ENCODE data around the gene SLC16A2. TPM values are rescaled to one million over a fixed set of nuclear protein-coding genes. Genes with fewer than 3 reads are reported as not detected.
"Not testable (repeated sequence)": the region's sequence is repeated elsewhere in the genome, so short reads cannot be mapped to it uniquely, and the experiment has no call there.

Gene SLC16A2
- total RNA-seq, 4 donors from 2014 or later: 1.7 to 16.8 (median 5.5) TPM

DNA sequence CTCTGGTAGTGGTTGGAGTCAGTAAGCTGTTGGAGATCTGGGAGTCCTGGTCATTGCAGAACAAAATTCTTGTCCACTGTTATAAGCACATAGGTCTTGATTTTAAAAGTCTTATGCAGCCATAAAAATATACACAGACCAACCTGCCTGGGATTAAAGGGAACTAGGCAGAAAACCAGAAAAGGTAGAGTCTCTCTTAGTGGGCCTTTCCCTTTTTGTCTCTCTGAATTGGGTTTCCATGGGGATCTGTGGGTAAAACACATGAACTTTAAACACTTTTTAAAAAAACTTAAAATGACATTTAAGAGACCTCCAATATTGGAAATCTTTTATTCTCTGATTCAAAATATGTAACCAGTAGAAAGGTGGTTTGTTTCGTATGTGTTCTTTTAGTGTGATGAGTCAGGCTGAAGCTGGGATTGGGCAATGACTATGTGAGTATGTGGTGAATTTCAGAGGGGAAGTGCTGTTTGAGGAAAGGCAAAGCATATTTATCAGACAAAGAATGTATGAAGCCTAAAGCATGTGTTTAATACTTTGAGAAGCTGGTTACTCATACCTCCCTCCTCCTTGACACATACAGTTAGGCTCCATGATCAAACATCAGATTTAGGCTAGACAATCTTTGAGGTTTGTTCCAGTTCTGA, 29.6 kb downstream of the SLC16A2 start:
- Histone ChIP-seq H3K4me1 (no peaks in the 10 kb centered on the region), H3K27ac (no peak overlapping the region), H3K36me3 (no peaks in the 10 kb centered on the region), H3K27me3 (no peaks in the 10 kb centered on the region), H3K4me3 (no peak overlapping the region), H3K9me3 (no peaks in the 10 kb centered on the region)
- no peak for DNase-seq
- WGBS, 2 donors (ENCODE audit: low coverage in 1 of 2): 51% methylated on average over 1 of the region's 1 CpG; no CpG with 5 or more reads in 1 of the 2 donors
- in situ Hi-C loops (cut with MboI; ENCODE audit: low pct_ligation_motif_present in 1 of 4, low pct_unique_long_range_greater_than_20kb in 1 of 4, low sequenced_read_pairs in 3 of 4) (no loop called here), intact Hi-C loops (cut with DNase I; ENCODE audit: low total_unique reads) (no loop called here)
- TF ChIP-seq, protein P1, sequence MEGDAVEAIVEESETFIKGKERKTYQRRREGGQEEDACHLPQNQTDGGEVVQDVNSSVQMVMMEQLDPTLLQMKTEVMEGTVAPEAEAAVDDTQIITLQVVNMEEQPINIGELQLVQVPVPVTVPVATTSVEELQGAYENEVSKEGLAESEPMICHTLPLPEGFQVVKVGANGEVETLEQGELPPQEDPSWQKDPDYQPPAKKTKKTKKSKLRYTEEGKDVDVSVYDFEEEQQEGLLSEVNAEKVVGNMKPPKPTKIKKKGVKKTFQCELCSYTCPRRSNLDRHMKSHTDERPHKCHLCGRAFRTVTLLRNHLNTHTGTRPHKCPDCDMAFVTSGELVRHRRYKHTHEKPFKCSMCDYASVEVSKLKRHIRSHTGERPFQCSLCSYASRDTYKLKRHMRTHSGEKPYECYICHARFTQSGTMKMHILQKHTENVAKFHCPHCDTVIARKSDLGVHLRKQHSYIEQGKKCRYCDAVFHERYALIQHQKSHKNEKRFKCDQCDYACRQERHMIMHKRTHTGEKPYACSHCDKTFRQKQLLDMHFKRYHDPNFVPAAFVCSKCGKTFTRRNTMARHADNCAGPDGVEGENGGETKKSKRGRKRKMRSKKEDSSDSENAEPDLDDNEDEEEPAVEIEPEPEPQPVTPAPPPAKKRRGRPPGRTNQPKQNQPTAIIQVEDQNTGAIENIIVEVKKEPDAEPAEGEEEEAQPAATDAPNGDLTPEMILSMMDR (IDR thresholded peaks at IDR 0.05): no peak
- TF ChIP-seq POLR2A (IDR thresholded peaks at IDR 0.05) (no peak), POLR2AphosphoS5 (IDR thresholded peaks at IDR 0.05) (no peak), EP300 (IDR thresholded peaks at IDR 0.05; ENCODE audit: low read depth) (no peak)

DNA sequence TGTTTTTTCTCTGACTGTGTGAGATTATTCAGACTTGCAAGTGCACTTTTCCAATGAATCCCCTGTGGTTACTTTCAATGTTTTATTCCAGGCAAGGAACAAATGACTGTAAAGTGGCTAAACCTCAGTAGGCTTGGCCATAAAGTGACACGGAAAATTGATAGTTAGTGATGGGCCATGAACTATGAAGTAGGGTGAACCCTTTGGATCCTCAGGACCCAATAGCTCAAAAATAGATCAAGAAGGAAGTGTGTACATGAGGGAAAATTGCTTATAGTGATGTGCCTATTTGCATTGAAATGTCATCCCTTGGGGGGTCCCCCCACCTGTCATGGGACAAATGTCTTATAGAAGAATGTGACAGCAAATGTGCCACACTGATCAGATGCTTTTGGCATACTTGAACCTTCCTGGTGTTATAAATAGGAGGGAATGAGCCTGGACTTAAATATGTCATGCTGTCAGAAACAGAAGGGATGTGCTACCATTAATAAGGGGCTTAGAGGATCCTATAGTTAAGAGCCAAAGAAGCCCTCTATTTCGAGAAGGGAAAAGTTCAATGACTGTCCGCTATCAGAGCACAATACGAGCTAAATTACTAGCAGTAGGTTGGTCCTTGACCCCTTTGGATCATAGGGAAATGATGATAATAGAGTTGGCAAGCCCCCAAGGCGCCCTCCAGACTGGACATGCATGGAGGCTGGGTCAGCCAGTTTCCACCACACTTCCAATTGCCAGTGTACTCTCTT, 30.3 kb downstream of the SLC16A2 start:
- H3K4me3 ChIP-seq: no peak overlapping the region
- WGBS, 2 donors (ENCODE audit: low coverage in 1 of 2): 60% methylated on average over 1 to 5 of the region's 5 CpGs
- no peaks in the 10 kb centered on the region for H3K27me3 ChIP-seq
- no peaks in the 10 kb centered on the region for H3K9me3 ChIP-seq
- H3K4me1 ChIP-seq: no peaks in the 10 kb centered on the region
- intact Hi-C loops (cut with DNase I; ENCODE audit: low total_unique reads): no loop called here
- TF ChIP-seq POLR2AphosphoS5 (IDR thresholded peaks at IDR 0.05) (no peak), EP300 (IDR thresholded peaks at IDR 0.05; ENCODE audit: low read depth) (no peak)
- TF ChIP-seq, protein P1 (IDR thresholded peaks at IDR 0.05): no peak
- no peaks in the 10 kb centered on the region for H3K36me3 ChIP-seq
- no peak for DNase-seq
- no peak overlapping the region for H3K27ac ChIP-seq
- in situ Hi-C loops (cut with MboI; ENCODE audit: low pct_ligation_motif_present in 1 of 4, low pct_unique_long_range_greater_than_20kb in 1 of 4, low sequenced_read_pairs in 3 of 4): no loop called here

DNA sequence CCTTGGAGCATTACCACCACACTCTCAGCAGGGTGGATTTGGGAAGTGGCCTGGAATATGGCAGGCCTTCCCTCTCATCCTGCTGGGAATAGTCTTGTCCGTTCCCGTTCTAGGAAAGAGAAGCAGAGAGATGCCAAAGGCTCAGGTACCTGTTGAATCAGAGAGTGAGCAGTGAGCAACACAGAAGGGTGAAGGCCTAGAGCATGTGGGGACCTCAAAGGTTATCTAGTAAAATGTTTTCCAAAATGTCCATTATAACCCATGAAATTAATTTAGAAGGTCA, 30.8 kb downstream of the SLC16A2 start:
- intact Hi-C loops (cut with DNase I; ENCODE audit: low total_unique reads) (no loop called here), in situ Hi-C loops (cut with MboI; ENCODE audit: low pct_ligation_motif_present in 1 of 4, low pct_unique_long_range_greater_than_20kb in 1 of 4, low sequenced_read_pairs in 3 of 4) (no loop called here)
- 80% methylated on average over 2 of the region's 2 CpGs; no CpG with 5 or more reads in 1 of the 2 donors for WGBS, 2 donors (ENCODE audit: low coverage in 1 of 2)
- H3K4me3 ChIP-seq: no peak overlapping the region
- no peaks in the 10 kb centered on the region for H3K9me3 ChIP-seq
- TF ChIP-seq POLR2A (IDR thresholded peaks at IDR 0.05): no peak
- TF ChIP-seq POLR2AphosphoS5 (IDR thresholded peaks at IDR 0.05): no peak
- TF ChIP-seq, protein P1 (IDR thresholded peaks at IDR 0.05): no peak
- TF ChIP-seq EP300 (IDR thresholded peaks at IDR 0.05; ENCODE audit: low read depth): no peak
- H3K36me3 ChIP-seq: no peaks in the 10 kb centered on the region
- H3K27ac ChIP-seq: no peak overlapping the region
- H3K27me3 ChIP-seq: no peaks in the 10 kb centered on the region
- H3K4me1 ChIP-seq: no peaks in the 10 kb centered on the region
- no peak for DNase-seq

DNA sequence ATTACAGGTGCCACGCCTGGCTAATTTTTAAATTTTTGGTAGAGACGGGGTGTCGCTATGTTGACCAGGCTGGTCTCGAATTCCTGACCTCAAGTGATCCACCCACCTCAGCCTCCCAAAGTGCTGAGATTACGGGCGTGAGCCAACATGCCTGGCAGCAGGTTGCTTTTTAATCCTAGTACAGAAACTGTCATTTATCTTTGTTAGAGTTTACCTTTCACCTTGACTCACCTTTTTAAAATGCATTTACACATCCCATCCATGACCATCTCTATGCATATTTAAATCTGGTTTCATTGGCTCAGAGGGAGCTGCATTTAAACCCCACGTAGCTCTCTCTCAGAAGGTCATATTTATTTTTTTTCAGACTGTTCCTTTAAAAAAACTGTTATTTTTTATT, 31.9 kb downstream of the SLC16A2 start:
- Histone ChIP-seq H3K9me3 (no peaks in the 10 kb centered on the region), H3K4me1 (no peaks in the 10 kb centered on the region), H3K4me3 (no peak overlapping the region), H3K27me3 (no peaks in the 10 kb centered on the region), H3K36me3 (no peaks in the 10 kb centered on the region), H3K27ac (no peak overlapping the region)
- in situ Hi-C loops (cut with MboI; ENCODE audit: low pct_ligation_motif_present in 1 of 4, low pct_unique_long_range_greater_than_20kb in 1 of 4, low sequenced_read_pairs in 3 of 4): no loop called here
- DNase-seq: no peak
- TF ChIP-seq, protein P1 (IDR thresholded peaks at IDR 0.05): no peak
- TF ChIP-seq POLR2A (IDR thresholded peaks at IDR 0.05) (no peak), POLR2AphosphoS5 (IDR thresholded peaks at IDR 0.05) (no peak), EP300 (IDR thresholded peaks at IDR 0.05; ENCODE audit: low read depth) (no peak)
- WGBS, 2 donors (ENCODE audit: low coverage in 1 of 2): 81% methylated on average over 7 of the region's 7 CpGs; no CpG with 5 or more reads in 1 of the 2 donors
- intact Hi-C loops (cut with DNase I; ENCODE audit: low total_unique reads): no loop called here

DNA sequence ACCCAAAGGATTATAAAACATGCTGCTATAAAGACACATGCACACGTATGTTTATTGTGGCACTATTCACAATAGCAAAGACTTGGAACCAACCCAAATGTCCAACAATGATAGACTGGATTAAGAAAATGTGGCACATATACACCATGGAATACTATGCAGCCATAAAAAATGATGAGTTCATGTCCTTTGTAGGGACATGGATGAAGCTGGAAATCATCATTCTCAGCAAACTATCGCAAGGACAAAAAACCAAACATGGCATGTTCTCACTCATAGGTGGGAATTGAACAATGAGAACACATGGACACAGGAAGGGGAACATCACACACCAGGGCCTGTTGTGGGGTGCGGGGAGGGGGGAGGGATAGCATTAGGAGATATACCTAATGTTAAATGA, 32.9 kb downstream of the SLC16A2 start:
- H3K4me3 ChIP-seq; in situ Hi-C loops (cut with MboI; ENCODE audit: low pct_ligation_motif_present in 1 of 4, low pct_unique_long_range_greater_than_20kb in 1 of 4, low sequenced_read_pairs in 3 of 4); H3K27ac ChIP-seq; H3K9me3 ChIP-seq; intact Hi-C loops (cut with DNase I; ENCODE audit: low total_unique reads); H3K4me1 ChIP-seq; H3K27me3 ChIP-seq; H3K36me3 ChIP-seq; DNase-seq: not testable (repeated sequence)
- 81% methylated on average over 2 of the region's 3 CpGs; no CpG with 5 or more reads in 1 of the 2 donors for WGBS, 2 donors (ENCODE audit: low coverage in 1 of 2)

Data from transverse colon (tissue), 4 donors.